GM21390 (cell line): ENCODE data around the gene MAPK13.
"Not testable (repeated sequence)": the region's sequence is repeated elsewhere in the genome, so short reads cannot be mapped to it uniquely, and the experiment has no call there.

Experiments used
- ATAC-seq: cut with Tn5 transposase; IDR thresholded peaks from one replicate; pipeline ENCODE4 v1.9.1; 2021; ENCODE audit not compliant: unreplicated experiment

MAPK13 gene

GRCh38 chr6:36114798-36115408 lies 15.4 kb upstream of the MAPK13 start:
- no peak for ATAC-seq

GRCh38 chr6:36115412-36115811 lies 14.9 kb upstream of the MAPK13 start:
- ATAC-seq = no peak

- no peak for ATAC-seq
Observed at GRCh38 chr6:36116066-36116864, 14.0 kb upstream of the MAPK13 start.

GRCh38 chr6:36116943-36117342 lies 13.4 kb upstream of the MAPK13 start:
- ATAC-seq = no peak

DNA sequence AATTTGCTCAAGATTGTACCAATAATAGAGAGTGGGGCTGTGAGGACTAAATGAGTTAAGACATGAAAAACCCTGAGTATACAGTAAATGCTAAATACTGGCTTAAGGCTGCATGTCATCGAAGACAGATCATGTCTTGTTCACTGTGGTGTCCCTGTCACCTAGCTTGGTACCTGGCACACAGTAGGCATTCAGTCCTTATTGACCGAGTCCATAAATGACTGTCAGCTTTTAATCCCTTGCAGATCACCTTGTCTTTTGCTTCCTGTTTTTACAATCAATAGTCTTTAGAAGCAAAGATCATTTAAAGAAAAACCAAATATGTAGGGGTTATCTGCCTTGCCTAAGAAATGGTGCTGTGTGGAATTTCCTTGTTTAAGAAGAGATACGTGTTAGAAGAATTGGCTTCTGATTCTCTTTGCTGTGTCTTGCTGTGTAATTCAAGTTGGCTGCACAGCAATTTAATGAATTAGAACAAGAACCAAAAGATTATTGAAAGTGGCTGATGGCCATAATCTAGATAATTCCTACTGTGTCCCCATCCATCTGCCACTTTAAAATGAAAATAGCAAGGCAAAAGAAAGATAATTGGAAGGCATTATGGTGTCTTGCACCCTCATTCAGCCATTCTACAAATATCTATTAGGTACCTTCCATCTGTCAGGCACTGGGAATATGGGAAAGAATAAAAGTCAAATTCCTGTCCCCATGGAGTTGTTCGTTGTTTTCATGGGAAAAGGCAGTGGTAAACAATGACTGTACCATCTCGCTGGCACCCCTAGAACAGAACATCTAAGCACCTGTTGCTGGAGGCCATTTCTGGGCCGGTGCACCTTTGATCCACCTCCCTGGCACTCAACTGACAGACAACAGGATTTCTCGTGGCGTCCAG lies 12.4 kb upstream of the MAPK13 start:
- no peak for ATAC-seq

DNA sequence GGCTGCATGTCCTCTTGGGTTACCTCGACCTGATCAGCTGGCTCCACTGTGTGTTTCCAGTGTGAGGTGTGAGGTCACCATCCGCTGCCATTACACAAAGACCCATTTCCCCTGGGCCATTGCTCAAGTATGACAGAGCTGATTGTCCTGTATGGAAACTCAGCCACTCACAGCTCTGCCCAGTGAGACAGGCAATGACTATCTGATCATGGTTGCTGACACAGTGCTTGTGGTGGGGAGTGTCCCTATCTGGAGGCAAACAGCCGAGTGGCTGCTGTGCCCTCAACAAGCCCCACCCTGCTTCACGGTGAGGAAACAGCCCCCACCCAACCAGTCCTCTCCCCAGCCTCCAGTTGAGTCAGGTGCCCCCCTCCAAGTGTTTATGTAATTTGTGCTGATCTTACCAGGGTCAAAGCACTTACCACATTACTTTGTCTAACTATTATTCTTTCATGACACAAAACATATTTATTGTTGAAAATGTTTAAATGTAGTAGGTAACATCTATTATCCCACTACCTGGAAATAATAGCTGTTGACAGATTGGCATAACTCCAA lies 11.7 kb upstream of the MAPK13 start:
- no peak for ATAC-seq

DNA sequence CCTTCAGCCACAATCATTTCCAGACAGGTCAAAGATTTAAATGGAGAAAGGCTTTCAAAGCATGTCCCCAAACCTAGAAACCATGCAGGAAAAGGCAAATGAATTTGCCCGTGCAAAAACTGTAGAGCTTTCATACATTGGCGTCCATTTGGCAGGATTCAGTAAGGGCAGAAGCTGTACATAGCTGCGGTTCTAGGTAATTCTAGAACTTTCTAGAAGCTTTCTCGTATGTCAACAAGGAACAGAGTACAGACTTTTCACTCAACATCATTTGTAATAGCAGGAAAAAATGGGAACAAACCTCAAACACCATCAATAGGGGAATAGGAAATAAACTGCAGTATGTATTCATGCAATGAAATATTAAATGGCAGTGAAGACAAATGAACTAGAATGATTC lies 11.1 kb upstream of the MAPK13 start:
- ATAC-seq = no peak

DNA sequence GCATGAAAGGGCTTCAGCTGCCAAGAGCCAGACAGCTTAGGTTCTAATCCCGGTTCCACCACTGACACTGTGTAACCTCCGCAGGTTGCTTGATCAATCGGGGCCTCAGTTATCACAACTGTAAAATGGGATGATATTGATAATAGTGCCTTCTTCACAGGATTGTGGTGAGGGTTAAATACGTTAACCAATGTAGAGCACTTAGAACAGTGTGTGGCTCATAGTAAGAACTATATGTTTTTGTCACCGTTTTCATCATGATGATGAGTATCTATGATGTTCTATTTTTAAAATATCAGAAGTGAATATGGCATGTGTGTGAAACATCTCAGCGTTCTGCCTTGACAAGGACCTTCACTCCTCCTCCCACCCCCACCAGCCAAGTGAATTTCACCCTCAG lies 10.3 kb upstream of the MAPK13 start:
- ATAC-seq = no peak

DNA sequence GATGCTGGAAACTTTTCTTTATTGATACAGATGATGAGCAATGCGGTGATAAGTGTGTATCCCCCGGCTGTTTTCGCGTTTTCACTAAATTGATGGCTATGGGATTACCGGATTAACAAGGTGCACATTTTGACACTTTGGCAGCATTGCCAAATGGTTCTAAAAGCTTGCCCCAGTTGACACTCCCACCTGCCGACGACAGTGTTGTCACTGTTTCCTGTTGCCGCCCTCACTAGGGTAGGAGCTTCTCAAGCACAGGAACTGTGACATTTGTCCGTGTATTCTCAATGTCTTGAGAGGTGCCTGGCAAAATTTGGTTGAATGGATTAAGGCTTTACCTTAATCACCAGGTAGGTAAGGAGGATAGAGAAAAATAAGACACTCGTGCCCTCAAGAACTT lies 9.8 kb upstream of the MAPK13 start:
- ATAC-seq = no peak

- no peak for ATAC-seq
Observed at GRCh38 chr6:36120979-36121786, 9.1 kb upstream of the MAPK13 start.

DNA sequence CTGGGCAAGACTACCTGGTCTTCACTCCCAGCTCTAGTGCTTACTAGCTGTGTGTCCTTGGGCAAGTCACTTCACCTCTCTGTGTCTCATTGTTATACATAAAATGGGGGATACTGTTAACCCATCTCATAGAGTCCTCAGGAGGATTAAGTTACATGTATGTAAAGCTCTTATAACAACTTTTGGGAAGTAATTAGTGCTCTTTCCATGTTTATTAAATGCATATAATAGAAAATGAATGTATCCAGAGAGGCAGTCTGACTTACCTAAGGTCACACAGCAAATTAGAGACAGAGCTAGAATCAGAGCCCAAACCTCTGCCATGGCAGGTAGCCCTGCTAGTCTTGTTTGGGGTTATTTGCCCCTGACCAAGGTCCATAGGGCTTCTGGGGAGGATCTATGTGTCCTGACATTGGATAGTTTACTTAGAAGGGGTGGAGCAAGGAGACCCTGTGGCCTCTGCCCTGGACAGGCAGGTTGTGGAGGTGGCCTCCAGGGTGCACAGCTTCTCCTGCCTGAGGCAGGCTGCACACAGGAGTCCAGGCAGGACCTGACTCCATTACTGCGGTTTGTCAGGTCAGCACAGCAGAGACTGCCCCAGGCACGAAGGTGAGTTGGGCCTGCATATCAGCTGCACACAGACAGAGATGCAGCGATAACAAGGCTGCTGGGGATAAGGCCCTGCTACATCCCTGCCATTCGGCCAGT lies 8.4 kb upstream of the MAPK13 start:
- ATAC-seq = no peak

- ATAC-seq = no peak
Observed at GRCh38 chr6:36122495-36123269, 7.6 kb upstream of the MAPK13 start.

DNA sequence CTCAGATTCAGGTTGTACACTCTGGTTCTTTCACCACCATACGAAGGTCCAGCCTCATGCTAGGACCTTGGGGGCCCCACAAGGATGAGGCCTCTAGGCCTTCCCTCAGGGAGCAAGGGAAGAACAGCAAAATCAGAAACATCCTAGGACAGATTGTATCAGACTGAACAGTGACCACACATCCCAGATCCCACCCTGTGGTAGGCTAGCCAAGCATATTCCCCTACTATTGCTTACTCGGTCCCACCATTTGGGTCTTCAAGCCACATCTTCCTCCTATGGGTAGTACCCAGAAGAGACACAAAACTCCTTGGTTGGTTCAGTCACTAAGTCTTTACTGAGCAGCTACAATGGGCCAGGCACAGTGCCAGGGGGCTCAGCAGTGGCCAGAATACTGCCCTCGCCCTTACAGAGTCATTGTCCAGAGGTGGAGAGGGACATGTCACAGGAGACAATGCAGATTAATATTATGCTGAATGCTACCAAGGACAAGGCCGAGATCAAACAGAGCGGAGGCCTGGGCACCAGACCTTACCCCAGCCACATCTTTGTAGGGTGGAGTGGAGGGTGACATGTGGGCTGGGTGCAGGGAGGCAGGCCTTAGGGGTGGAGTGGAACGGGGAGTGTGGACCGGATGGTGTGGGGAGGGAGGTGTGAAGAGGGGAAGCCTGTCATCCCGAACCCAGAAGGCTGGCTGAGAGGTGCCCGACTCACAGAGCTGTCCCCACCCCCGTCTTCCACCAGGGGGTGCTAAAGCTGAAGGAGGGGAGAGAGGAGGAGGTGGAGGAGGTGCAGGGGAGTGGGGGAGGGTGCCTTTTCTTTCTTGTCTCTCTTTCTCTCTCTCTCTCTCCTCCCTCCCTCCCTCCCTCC lies 6.8 kb upstream of the MAPK13 start:
- ATAC-seq = peak; percentile 52

- not testable (repeated sequence) for ATAC-seq
Observed at GRCh38 chr6:36124346-36124745, 6.0 kb upstream of the MAPK13 start.

GRCh38 chr6:36124881-36125280 lies 5.4 kb upstream of the MAPK13 start:
- ATAC-seq = no peak

DNA sequence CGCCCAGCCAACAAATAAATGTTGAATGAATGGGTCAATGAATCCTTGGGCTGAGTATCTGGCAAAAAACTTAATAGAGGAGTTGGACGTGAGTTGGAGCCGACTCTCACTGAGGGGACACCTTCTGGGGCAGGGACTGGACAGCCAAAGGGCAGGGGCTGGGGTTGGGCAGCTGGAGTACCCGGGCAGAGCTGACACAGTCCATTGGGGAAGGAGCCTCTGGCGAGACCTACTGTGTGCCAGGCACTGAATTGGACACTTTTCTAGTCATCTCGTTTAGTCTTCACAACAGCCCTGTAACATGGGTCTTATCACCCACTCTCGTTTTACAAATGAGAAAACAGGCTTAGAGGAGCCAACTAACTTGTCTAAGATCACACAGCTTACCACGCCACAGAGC lies 4.7 kb upstream of the MAPK13 start:
- ATAC-seq = no peak

- no peak for ATAC-seq
Observed at GRCh38 chr6:36126121-36126520, 4.2 kb upstream of the MAPK13 start.
